ENCODE data around the gene PRKCD. TPM values are rescaled to one million over a fixed set of nuclear protein-coding genes. Genes with fewer than 3 reads are reported as not detected.

The PRKCD gene
- total RNA-seq, 1 donor from 2014 or later, result 17.1 TPM

- no peak for TF ChIP-seq CTCF (IDR thresholded peaks at IDR 0.05)
Observed at GRCh38 chr3:53200501-53201498, 39.8 kb downstream of the PRKCD start.

GRCh38 chr3:53202331-53203015, 41.5 kb downstream of the PRKCD start:
- H3K36me3 Mint-ChIP-seq (ENCODE audit: low read depth), result no peaks in the 10 kb centered on the region
- no peaks in the 10 kb centered on the region for H3K27me3 Mint-ChIP-seq (ENCODE audit: low read depth)
- DNase-seq (ENCODE audit: low spot score), result peak; percentile 83
- no peak overlapping the region for H3K27ac Mint-ChIP-seq (ENCODE audit: unreplicated experiment)
- no peaks in the 10 kb centered on the region for H3K9me3 Mint-ChIP-seq (ENCODE audit: low read depth)
- TF ChIP-seq CTCF (IDR thresholded peaks at IDR 0.05), result no peak
- no peaks in the 10 kb centered on the region for H3K4me1 Mint-ChIP-seq (ENCODE audit: low read depth)
- no peak overlapping the region for H3K4me3 Mint-ChIP-seq (ENCODE audit: unreplicated experiment)

More at GRCh38 chr3:53200501-53201498, 39.8 kb downstream of the PRKCD start:
- Mint-ChIP-seq H3K4me1 (ENCODE audit: low read depth) (peaks cover 3% of the 10 kb centered on the region), H3K27ac (ENCODE audit: unreplicated experiment) (no peak overlapping the region), H3K9me3 (ENCODE audit: low read depth) (no peaks in the 10 kb centered on the region), H3K27me3 (ENCODE audit: low read depth) (no peaks in the 10 kb centered on the region), H3K36me3 (ENCODE audit: low read depth) (no peaks in the 10 kb centered on the region), H3K4me3 (ENCODE audit: unreplicated experiment) (no peak overlapping the region)
- DNase-seq (ENCODE audit: low spot score), result peak; percentile 53

GRCh38 chr3:53211706-53212702, 51.0 kb downstream of the PRKCD start:
- peaks cover 2% of the 10 kb centered on the region for H3K36me3 Mint-ChIP-seq (ENCODE audit: low read depth)
- no peak for TF ChIP-seq CTCF (IDR thresholded peaks at IDR 0.05)
- DNase-seq (ENCODE audit: low spot score), result no peak
- H3K9me3 Mint-ChIP-seq (ENCODE audit: low read depth), result peaks cover 4% of the 10 kb centered on the region
- no peak overlapping the region for H3K27ac Mint-ChIP-seq (ENCODE audit: unreplicated experiment)
- no peak overlapping the region for H3K4me3 Mint-ChIP-seq (ENCODE audit: unreplicated experiment)
- H3K4me1 Mint-ChIP-seq (ENCODE audit: low read depth), result no peaks in the 10 kb centered on the region
- no peaks in the 10 kb centered on the region for H3K27me3 Mint-ChIP-seq (ENCODE audit: low read depth)

GRCh38 chr3:53213276-53213675, 52.3 kb downstream of the PRKCD start:
- TF ChIP-seq CTCF (IDR thresholded peaks at IDR 0.05), result no peak
- Mint-ChIP-seq H3K4me1 (ENCODE audit: low read depth) (no peaks in the 10 kb centered on the region), H3K36me3 (ENCODE audit: low read depth) (peaks cover 2% of the 10 kb centered on the region), H3K27me3 (ENCODE audit: low read depth) (no peaks in the 10 kb centered on the region), H3K9me3 (ENCODE audit: low read depth) (peaks cover 4% of the 10 kb centered on the region), H3K4me3 (ENCODE audit: unreplicated experiment) (no peak overlapping the region), H3K27ac (ENCODE audit: unreplicated experiment) (no peak overlapping the region)
- DNase-seq (ENCODE audit: low spot score), result no peak

Data from chondrocyte (in vitro differentiated cells).